Measurements from ENCODE around the gene GSC2. TPM values are rescaled to one million over a fixed set of nuclear protein-coding genes. Genes with fewer than 3 reads are reported as not detected.
A peak's percentile ranks its signal among the peaks of the same experiment; 100 is the strongest.

The GSC2 gene
- total and polyA plus RNA-seq, 9 of the 15 experiments (the other 6 are each of a cell fraction or from before 2014, with no cell fraction given) = not detected

- H3K9me1 ChIP-seq (ENCODE audit: control insufficient read depth, insufficient read depth, low read length) = peaks cover 25% of the 10 kb centered on the region
- peaks cover 60% of the 10 kb centered on the region for H3K79me2 ChIP-seq (ENCODE audit: control insufficient read depth, insufficient read depth, low read length)
- peaks cover 46 to 95% of the 10 kb centered on the region in 2 experiments for H3K4me1 ChIP-seq (replicated peaks in 1 of 2; ENCODE audit: control insufficient read depth in 2 of 2, insufficient read depth in 2 of 2, low read length in 2 of 2)
- peak overlapping the region; percentile 80 to 96 for H3K9ac ChIP-seq (ENCODE audit: insufficient read depth in 1 of 2, low read depth in 2 of 2, low read length in 2 of 2)
- no peak for FAIRE-seq
- H3K36me3 ChIP-seq (ENCODE audit: control insufficient read depth, insufficient read depth, low read length) = peaks cover 51% of the 10 kb centered on the region
- 19% methylated on average over 54 of the region's 55 CpGs for WGBS (ENCODE audit: insufficient coverage, low coverage, missing lambda C conversion rate)
- DNase-seq (ENCODE audit: extremely low read depth in 1 of 4, low spot score in 3 of 4) = peak in 1 of 4 experiments; percentile 45
- H2AFZ ChIP-seq (ENCODE audit: low read depth, low read length) = peak overlapping the region; percentile 90
- intact Hi-C loops (cut with micrococcal nuclease) (loop anchor here (2.0 to 5.0 kb wide), 4 partner anchors 115 to 255 kb away; partner anchors contain the start of gene MRPL40), in situ Hi-C loops (cut with MboI) (loop anchor here (5.0 kb wide), 1 partner anchor 450 kb away; no protein-coding TSS in a partner anchor)
- H4K20me1 ChIP-seq (replicated peaks; ENCODE audit: control insufficient read depth, insufficient read depth, low read length) = peaks cover 38% of the 10 kb centered on the region
- TSS peak; percentile 56 for BruUV-seq (replicated peaks)
- peak overlapping the region; percentile 76 for H3K4me3 ChIP-seq
- peak overlapping the region; percentile 90 for H3K4me2 ChIP-seq (ENCODE audit: insufficient read depth, low read length)
- peaks cover 2 to 9% of the 10 kb centered on the region in 2 experiments; a peak in 1 of 5 replicates for H3K27me3 ChIP-seq (ENCODE audit: control insufficient read depth in 2 of 2, insufficient read depth in 2 of 2, low read length in 2 of 2)
- ChIA-PET CTCF (ENCODE audit: low intra/inter-chr PET ratio) (interaction anchor here (0.7 to 1.2 kb wide), 2 partner anchors 297 to 1371 kb away, joined by 3 to 4 read pairs; no protein-coding TSS in a partner anchor), POLR2A (interaction anchor here (0.6 to 11.1 kb wide), 11 partner anchors 18 to 436 kb away, joined by 3 to 191 read pairs (median 3); partner anchors contain the start of genes CDC45 and UFD1)
- H3K27ac ChIP-seq (ENCODE audit: extremely low read depth, low read depth, low read length) = peak overlapping the region; percentile 85
- no peak for ATAC-seq
- no peaks in the 10 kb centered on the region for H3K9me3 ChIP-seq (replicated peaks; ENCODE audit: control insufficient read depth, insufficient read depth, low read depth, low read length)
- TF ChIP-seq RNF219 (CRISPR knock-in tag; IDR thresholded peaks at IDR 0.05) = no peak
- TF ChIP-seq, protein P1, sequence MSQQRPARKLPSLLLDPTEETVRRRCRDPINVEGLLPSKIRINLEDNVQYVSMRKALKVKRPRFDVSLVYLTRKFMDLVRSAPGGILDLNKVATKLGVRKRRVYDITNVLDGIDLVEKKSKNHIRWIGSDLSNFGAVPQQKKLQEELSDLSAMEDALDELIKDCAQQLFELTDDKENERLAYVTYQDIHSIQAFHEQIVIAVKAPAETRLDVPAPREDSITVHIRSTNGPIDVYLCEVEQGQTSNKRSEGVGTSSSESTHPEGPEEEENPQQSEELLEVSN (IDR thresholded peaks at IDR 0.05; ENCODE audit: borderline replicate concordance in 1 of 2, extremely low read depth in 1 of 2, insufficient read depth in 1 of 2, insufficient read length in 1 of 2, low read depth in 1 of 2, low read length in 1 of 2, poor library complexity in 1 of 2, severe bottlenecking in 1 of 2) = peak in 1 of 2 experiments; percentile 29
- TF ChIP-seq BMI1 (IDR thresholded peaks at IDR 0.05; ENCODE audit: low read length) = no peak
- TF ChIP-seq POLR3G (IDR thresholded peaks at IDR 0.05; ENCODE audit: extremely low read depth, insufficient read length, insufficient replicate concordance) = no peak
- TF ChIP-seq, protein P2, sequence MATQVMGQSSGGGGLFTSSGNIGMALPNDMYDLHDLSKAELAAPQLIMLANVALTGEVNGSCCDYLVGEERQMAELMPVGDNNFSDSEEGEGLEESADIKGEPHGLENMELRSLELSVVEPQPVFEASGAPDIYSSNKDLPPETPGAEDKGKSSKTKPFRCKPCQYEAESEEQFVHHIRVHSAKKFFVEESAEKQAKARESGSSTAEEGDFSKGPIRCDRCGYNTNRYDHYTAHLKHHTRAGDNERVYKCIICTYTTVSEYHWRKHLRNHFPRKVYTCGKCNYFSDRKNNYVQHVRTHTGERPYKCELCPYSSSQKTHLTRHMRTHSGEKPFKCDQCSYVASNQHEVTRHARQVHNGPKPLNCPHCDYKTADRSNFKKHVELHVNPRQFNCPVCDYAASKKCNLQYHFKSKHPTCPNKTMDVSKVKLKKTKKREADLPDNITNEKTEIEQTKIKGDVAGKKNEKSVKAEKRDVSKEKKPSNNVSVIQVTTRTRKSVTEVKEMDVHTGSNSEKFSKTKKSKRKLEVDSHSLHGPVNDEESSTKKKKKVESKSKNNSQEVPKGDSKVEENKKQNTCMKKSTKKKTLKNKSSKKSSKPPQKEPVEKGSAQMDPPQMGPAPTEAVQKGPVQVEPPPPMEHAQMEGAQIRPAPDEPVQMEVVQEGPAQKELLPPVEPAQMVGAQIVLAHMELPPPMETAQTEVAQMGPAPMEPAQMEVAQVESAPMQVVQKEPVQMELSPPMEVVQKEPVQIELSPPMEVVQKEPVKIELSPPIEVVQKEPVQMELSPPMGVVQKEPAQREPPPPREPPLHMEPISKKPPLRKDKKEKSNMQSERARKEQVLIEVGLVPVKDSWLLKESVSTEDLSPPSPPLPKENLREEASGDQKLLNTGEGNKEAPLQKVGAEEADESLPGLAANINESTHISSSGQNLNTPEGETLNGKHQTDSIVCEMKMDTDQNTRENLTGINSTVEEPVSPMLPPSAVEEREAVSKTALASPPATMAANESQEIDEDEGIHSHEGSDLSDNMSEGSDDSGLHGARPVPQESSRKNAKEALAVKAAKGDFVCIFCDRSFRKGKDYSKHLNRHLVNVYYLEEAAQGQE (IDR thresholded peaks at IDR 0.05; ENCODE audit: borderline replicate concordance) = no peak
- TF ChIP-seq, protein P2 (CRISPR knock-in tag; IDR thresholded peaks at IDR 0.05; ENCODE audit: low read depth) = no peak
- TF ChIP-seq PHF21A (IDR thresholded peaks at IDR 0.05; ENCODE audit: borderline replicate concordance, low read depth) = no peak
- TF ChIP-seq ZNF696 (CRISPR knock-in tag; conservative IDR thresholded peaks at IDR 0.05) = 0 out of 2 replicates have a peak, but pooled peaks have one; percentile 64
These were observed 27.3 kb upstream of the GSC2 start for GRCh38 chr22:19177164-19178064.

Data from K562 (cell line).